ENCODE data around the gene BRD3.
A peak's percentile ranks its signal among the peaks of the same experiment; 100 is the strongest.

The BRD3 gene

GRCh38 chr9:134066913-134067851 is 644 bp downstream of the BRD3 start:
- DNase-seq (ENCODE audit: low read depth): no peak

DNA sequence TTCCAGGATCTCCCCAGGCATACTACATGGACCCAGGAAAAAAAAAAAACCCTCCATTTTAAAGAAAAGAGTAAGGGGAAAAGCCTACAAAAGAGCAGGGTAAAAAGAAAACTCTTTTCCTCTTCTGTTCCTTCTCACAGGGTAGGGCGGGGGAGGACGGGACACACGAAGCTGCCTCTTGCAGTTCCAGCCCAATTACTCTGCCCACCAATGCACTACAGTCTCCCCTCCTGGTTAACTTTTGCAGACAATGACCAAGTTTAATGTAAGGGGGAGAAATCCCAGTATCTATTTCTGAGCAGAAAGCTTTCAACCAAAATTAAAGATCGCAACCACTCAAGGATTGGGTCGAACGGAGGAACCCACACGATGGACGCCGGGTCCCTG is 1.3 kb downstream of the BRD3 start:
- DNase-seq (ENCODE audit: low read depth): no peak

- DNase-seq (ENCODE audit: low read depth): peak; percentile 13
Measured at GRCh38 chr9:134065612-134066419, 2.0 kb downstream of the BRD3 start.

DNA sequence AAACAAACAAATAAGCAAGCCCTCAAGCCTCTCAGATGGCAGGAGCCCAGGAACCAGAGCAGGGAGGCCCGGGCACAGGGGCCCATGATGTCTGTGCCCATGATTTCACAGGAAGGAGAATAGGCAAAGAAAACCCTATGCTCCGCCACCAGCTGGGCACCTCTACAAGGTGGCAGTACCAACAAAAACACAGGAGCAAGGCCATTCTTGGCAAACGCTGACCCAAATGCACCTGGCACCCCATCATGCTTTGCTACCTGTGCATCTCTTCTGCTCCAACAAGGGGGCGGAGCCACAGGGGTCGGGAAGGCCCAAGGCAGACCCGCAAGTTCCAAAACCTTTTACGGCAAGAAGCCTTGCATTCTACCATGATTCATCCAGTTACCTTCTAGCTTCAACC is 3.1 kb downstream of the BRD3 start:
- DNase-seq (ENCODE audit: low read depth): no peak

DNA sequence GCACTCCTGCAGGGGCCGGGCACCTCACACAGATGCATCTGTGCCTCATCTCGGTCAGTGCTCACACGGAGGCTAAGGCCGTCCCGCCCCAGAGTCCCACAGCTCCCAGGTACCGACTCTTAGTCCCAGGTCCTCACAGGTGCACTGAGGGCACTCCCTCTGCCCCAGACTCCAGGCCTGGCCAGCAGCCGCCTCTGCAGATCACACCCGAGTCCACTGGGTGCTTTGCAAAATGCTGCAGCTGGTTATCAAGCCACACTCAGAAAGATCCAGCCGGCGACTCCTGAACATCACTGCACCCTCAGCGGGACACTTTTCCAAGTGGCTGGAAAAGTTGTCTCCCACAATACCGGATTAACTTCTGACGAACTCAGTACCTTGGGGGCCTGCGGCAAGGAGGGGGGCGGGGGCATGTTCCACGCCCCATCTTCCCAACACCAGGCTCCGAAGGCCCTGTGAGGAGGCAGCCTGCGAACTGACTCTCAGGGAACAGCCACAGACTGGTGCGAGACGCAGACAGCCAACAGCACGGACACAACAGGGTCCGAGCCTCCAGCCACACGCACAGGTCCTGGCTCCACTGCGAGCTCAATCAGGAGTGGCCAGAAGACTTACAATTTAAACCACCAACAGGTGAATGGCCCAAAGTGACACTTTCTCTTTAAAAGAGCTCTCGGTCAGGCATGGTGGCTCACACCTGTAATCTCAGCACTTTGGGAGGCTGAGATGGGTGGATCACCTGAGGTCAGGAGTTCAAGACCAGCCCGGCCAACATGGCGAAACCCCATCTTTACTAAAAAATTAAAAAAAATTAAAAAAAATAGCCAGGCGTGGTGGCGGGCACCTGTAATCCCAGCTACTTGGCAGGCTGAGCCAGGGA is 4.0 kb downstream of the BRD3 start:
- DNase-seq (ENCODE audit: low read depth): no peak

- no peak for DNase-seq (ENCODE audit: low read depth)
Measured at GRCh38 chr9:134063088-134063570, 4.7 kb downstream of the BRD3 start.

DNA sequence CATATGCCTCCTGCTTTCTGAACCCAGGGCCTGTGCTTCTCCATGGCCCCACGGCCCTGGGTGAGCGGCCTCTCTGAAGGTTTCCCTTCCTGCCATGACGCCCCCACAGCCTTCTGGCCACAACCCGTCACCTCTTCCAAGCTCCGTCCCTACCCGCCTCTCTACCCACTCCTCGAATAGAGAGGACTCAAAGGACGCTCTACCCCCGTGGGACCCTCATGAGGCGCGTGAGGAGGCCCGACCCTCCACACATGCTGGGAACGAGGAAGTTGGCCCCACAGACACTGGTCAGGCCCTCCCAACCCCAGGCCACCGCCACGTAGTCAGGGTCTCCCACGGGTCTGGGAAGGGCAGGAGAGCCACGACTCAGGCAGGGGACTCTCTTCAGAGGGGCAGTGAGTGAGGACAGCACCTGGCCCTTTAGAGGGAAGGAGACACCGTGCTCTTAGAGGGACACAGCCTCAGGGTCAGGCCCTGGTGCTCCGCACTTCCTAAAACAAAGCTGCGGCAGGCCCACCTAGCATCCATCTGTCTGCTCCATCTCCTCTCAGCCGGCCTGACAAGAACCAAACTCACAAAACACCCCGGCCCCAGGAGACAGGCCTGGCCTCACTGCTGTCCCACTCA is 5.3 kb downstream of the BRD3 start:
- no peak for DNase-seq (ENCODE audit: low read depth)

DNA sequence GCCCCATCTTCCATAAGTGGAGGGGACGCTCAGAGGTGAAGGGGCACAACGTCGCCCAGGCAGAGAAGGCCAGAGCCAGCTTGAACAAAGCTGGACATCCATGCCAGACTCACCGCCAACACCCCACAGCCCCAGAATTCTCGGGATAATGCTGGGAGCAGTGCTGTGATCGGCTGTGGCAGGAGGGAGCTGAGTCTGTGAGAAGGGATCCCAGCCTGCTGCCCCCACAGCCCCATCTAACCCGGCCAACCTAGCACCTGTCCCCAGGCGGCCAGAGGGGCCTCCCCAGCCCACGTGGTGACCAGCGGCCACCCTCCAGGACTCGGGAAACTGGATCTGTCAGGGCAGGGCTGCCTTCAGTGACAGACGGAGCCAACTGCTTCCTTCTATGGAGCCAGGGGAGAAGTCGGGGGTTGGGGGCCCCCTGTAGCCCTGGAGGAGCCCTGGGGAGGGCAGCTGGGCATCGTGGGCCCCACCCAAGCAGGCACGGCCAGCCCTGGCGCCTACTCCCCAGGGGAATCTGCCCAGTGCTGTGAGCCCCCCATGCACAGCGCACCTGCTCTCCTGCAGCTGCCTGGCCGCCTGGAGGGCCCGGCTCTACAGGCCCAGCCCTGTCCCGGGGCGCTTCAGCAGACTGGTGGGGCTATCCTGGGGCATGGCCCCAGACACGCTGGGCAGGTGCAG is 6.0 kb downstream of the BRD3 start:
- no peak for DNase-seq (ENCODE audit: low read depth)

- no peak for DNase-seq (ENCODE audit: low read depth)
Measured at GRCh38 chr9:134061019-134061687, 6.7 kb downstream of the BRD3 start.

DNA sequence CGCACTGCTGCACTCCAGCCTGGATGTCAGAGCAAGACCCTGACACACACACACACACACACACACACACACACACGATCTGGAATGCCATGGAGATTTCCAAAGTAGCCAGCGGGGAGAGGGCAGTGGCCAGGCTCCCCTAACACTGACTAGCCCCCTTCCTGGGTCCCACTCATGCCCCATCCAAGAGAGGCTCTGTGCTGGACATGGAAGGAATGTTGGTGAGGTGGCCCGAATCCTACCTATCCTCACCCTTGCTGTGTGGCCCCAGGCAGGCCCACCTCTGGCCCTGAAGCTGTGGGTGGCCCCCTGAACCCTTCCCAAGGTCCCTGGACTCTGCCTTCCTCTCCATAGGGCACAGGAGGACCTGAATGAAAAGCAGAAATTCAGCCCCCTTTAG is 7.3 kb downstream of the BRD3 start:
- no peak for DNase-seq (ENCODE audit: low read depth)

GRCh38 chr9:134059661-134060395 is 8.0 kb downstream of the BRD3 start:
- no peak for DNase-seq (ENCODE audit: low read depth)

- no peak for DNase-seq (ENCODE audit: low read depth)
Measured at GRCh38 chr9:134059188-134059641, 8.6 kb downstream of the BRD3 start.

- no peak for DNase-seq (ENCODE audit: low read depth)
Measured at GRCh38 chr9:134058716-134059115, 9.1 kb downstream of the BRD3 start.

GRCh38 chr9:134057751-134058701 is 9.8 kb downstream of the BRD3 start:
- DNase-seq (ENCODE audit: low read depth): no peak

DNA sequence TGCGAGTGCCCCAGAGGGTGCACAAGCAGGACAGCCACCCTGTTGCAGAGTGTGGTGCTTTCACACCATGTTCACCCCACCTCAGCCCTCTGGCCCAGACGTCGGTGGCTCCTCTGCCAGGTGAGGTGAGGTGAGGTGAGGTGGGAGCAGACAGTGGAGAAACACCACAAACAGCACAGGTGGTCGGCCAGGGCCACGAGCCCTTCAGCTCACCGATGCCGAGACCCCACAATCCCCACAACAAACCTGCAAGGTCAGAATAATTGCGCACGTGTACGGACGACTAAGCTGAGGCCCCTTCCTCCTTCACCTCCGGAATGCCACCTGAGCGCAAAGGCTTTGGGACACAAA is 10.5 kb downstream of the BRD3 start:
- no peak for DNase-seq (ENCODE audit: low read depth)

DNA sequence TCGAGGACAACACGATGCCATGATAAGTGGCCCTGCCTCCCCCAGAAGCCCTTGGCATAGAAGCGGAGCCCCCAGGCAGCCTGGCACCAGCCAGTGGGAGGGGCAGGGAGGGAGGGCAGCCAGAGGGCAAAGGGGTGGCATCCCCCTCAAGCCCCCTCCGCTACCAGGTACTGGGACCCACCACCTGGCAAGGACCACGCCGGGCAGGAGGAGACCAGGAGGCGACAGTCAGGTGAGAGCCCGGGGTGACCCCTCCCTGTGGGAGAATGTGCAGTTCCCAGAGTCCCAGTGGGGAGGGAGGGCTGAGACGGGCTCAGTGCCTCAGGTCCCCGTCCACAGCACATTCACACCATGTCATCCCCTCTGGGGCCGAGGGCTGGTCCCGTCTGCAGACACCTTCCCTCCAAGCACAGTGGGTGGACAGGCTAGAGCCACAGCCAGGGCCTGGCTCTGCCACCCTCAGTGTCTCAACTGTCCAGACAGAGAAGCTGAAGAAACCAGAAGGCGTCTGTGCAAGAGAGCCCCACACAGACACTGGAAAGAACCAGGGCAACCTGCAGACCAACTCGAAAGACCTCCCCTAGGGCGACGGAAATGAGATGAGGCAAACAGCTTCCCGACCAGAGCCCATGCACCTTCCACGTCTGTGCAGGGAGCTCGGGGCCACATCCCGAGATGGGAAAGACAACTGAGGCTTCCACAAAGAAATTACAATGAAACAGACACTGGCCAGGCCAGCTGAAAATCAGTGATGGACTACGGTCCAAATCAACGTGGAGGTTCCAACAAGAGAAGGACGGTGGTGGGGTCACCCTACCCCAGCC is 11.1 kb downstream of the BRD3 start:
- DNase-seq (ENCODE audit: low read depth): no peak

- no peak for DNase-seq (ENCODE audit: low read depth)
Measured at GRCh38 chr9:134055981-134056461, 11.8 kb downstream of the BRD3 start.

Data from stimulated activated CD8-positive, alpha-beta memory T cell treated with anti-CD3 and anti-CD28 coated beads, Interleukin-15, amount 100 ng/mL, for 1 hour (primary cell).